ENCODE data around the gene SMG9.

GRCh38 chr19:43762814-43763213, 8.1 kb upstream of the SMG9 start:
- TF ChIP-seq SP2 (tag by site-specific recombination; IDR thresholded peaks at IDR 0.05) (no peak), CTCF (tag by site-specific recombination; IDR thresholded peaks at IDR 0.05) (no peak)
